ENCODE results near the gene CELF2.

Gene CELF2

DNA sequence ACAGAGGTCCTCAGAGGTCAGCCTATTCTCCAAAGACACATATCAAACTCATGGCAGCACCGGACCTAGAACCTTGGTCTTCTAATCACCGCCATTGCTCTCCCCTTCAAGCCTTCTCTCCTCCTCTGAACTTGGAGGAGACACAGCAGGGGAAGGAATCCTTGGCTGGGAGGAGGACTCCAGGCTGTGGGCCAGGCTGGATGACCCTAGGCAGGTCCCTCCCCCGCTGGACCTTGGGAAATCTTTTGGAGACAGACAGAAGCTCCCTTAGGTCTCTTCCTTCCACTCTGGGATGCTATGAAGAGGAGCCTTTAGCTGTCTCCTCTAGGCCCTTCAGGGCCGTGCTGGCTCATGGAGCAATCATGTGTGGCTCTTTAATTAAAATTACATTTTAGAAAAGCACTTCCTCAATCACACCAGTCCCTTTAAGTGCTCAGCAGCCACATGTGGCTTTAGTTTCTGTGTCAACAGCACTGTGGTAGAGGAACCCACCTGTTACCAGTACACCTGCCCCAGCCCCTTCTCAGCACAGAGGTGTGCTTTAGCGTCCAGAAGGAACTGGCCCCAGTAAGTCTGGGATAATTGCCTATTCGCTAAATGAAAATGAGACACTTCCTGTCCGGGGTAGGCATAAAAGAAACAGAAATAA lies 238.2 kb downstream of the CELF2 start:
- no peaks in the 10 kb centered on the region for H3K27me3 ChIP-seq (ENCODE audit: control insufficient read depth in 1 of 2, insufficient read depth in 2 of 2, low read length in 2 of 2)
- no peaks in the 10 kb centered on the region for H3K9me3 ChIP-seq (ENCODE audit: low read length)
- no peak overlapping the region for H3K9ac ChIP-seq (ENCODE audit: low read length)
- H3K27ac ChIP-seq (ENCODE audit: low read depth, low read length) = no peak overlapping the region
- H3K4me3 ChIP-seq (ENCODE audit: low read depth in 1 of 2, low read length in 2 of 2) = no peak overlapping the region
- peaks cover 7% of the 10 kb centered on the region for H3K4me1 ChIP-seq (ENCODE audit: insufficient read depth, low read length)
- peaks cover 26% of the 10 kb centered on the region for H3K36me3 ChIP-seq (ENCODE audit: insufficient read depth, low read length)

- no peaks in the 10 kb centered on the region for H3K27me3 ChIP-seq (ENCODE audit: control insufficient read depth in 1 of 2, insufficient read depth in 2 of 2, low read length in 2 of 2)
- H3K27ac ChIP-seq (ENCODE audit: low read depth, low read length) = no peak overlapping the region
- peaks cover 26% of the 10 kb centered on the region for H3K36me3 ChIP-seq (ENCODE audit: insufficient read depth, low read length)
- H3K4me1 ChIP-seq (ENCODE audit: insufficient read depth, low read length) = peaks cover 16% of the 10 kb centered on the region
- no peak overlapping the region for H3K4me3 ChIP-seq (ENCODE audit: low read depth in 1 of 2, low read length in 2 of 2)
- H3K9ac ChIP-seq (ENCODE audit: low read length) = no peak overlapping the region
- H3K9me3 ChIP-seq (ENCODE audit: low read length) = no peaks in the 10 kb centered on the region
Measured at GRCh38 chr10:11256896-11257295, 239.2 kb downstream of the CELF2 start.

DNA sequence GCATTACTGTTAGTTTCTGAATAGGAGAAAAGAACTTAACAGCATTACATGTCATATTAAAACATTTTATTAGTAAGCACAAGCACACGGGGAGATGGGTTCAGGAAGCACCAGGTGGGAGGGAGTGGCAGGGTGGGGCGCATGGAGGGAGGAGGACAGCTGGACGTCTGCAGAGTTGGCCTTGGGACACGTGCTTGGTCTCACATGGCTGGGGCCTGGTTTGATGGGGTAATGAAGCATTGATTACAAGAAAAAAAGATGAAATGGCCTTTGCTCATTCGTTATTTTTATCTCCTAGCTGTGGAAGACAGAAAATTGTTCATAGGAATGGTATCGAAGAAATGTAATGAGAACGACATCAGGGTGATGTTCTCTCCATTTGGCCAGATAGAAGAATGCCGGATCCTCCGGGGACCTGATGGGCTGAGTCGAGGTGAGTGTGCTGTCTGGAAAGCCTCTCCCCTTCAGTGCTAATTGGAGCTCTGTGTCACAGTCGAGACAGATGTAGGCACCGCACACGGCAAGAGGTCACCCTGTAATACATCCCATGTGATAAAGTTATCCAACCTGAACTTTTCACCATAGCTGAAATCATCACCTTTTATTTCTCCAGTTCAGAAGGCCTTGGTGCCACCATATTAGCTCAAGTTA lies 239.9 kb downstream of the CELF2 start:
- Histone ChIP-seq H3K4me1 (ENCODE audit: insufficient read depth, low read length) (peaks cover 21% of the 10 kb centered on the region), H3K27ac (ENCODE audit: low read depth, low read length) (no peak overlapping the region), H3K4me3 (ENCODE audit: low read depth in 1 of 2, low read length in 2 of 2) (no peak overlapping the region), H3K9ac (ENCODE audit: low read length) (no peak overlapping the region), H3K27me3 (ENCODE audit: control insufficient read depth in 1 of 2, insufficient read depth in 2 of 2, low read length in 2 of 2) (no peaks in the 10 kb centered on the region), H3K36me3 (ENCODE audit: insufficient read depth, low read length) (peaks cover 26% of the 10 kb centered on the region), H3K9me3 (ENCODE audit: low read length) (no peaks in the 10 kb centered on the region)

GRCh38 chr10:11260170-11260569 lies 242.5 kb downstream of the CELF2 start:
- Histone ChIP-seq H3K27ac (ENCODE audit: low read depth, low read length) (no peak overlapping the region), H3K4me1 (ENCODE audit: insufficient read depth, low read length) (peaks cover 21% of the 10 kb centered on the region), H3K27me3 (ENCODE audit: control insufficient read depth in 1 of 2, insufficient read depth in 2 of 2, low read length in 2 of 2) (no peaks in the 10 kb centered on the region), H3K4me3 (ENCODE audit: low read depth in 1 of 2, low read length in 2 of 2) (no peak overlapping the region), H3K9ac (ENCODE audit: low read length) (no peak overlapping the region), H3K36me3 (ENCODE audit: insufficient read depth, low read length) (peaks cover 27% of the 10 kb centered on the region), H3K9me3 (ENCODE audit: low read length) (no peaks in the 10 kb centered on the region)

GRCh38 chr10:11261143-11261542 lies 243.5 kb downstream of the CELF2 start:
- Histone ChIP-seq H3K4me3 (ENCODE audit: low read depth in 1 of 2, low read length in 2 of 2) (no peak overlapping the region), H3K27me3 (ENCODE audit: control insufficient read depth in 1 of 2, insufficient read depth in 2 of 2, low read length in 2 of 2) (no peaks in the 10 kb centered on the region), H3K9ac (ENCODE audit: low read length) (no peak overlapping the region), H3K36me3 (ENCODE audit: insufficient read depth, low read length) (peaks cover 27% of the 10 kb centered on the region), H3K27ac (ENCODE audit: low read depth, low read length) (no peak overlapping the region), H3K9me3 (ENCODE audit: low read length) (no peaks in the 10 kb centered on the region), H3K4me1 (ENCODE audit: insufficient read depth, low read length) (peaks cover 14% of the 10 kb centered on the region)

GRCh38 chr10:11261687-11262493 lies 244.2 kb downstream of the CELF2 start:
- no peak overlapping the region for H3K9ac ChIP-seq (ENCODE audit: low read length)
- peaks cover 14% of the 10 kb centered on the region for H3K4me1 ChIP-seq (ENCODE audit: insufficient read depth, low read length)
- no peak overlapping the region for H3K4me3 ChIP-seq (ENCODE audit: low read depth in 1 of 2, low read length in 2 of 2)
- peaks cover 27% of the 10 kb centered on the region for H3K36me3 ChIP-seq (ENCODE audit: insufficient read depth, low read length)
- no peak overlapping the region for H3K27ac ChIP-seq (ENCODE audit: low read depth, low read length)
- no peaks in the 10 kb centered on the region for H3K27me3 ChIP-seq (ENCODE audit: control insufficient read depth in 1 of 2, insufficient read depth in 2 of 2, low read length in 2 of 2)
- H3K9me3 ChIP-seq (ENCODE audit: low read length) = no peaks in the 10 kb centered on the region

DNA sequence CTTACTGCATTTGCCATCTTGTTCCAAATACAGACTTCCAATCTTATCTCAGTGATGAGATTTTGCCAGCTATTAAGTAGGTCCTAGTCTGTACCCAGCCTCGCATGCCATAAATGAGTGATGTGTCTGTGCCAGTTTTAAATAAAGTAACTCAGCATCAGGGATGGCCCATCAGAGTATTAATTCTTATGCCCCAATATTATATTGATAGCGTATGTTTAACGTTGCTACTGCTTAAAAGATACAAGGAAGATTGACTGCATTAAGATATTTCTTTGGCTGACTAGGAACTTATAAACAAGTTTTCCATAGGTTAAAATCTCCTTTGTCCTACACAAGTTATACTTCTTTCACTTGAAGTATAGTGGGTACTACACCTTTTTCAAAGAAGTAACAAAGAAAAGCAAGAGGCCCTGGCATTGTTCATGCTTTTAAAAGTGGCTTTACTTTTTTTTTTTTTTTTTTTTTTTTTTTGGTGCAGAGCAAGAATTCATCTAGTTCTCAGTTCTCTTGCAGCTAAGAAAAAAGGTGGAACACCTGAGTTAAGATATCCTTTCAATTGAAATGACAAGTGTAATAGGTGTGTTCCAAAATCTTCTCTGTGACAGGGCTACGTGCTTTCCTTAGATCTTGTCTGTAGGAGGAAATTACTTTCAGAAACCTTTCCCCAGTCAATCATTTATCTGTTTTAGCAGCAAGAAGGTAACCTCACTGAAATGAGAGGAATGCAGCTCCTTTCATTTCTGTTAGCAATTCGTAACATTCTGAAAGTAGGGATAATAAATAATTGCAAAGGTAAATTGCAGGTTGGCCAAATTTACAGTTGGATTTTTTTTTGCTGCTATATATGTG lies 245.0 kb downstream of the CELF2 start:
- no peak overlapping the region for H3K9ac ChIP-seq (ENCODE audit: low read length)
- peaks cover 14% of the 10 kb centered on the region for H3K4me1 ChIP-seq (ENCODE audit: insufficient read depth, low read length)
- no peaks in the 10 kb centered on the region for H3K9me3 ChIP-seq (ENCODE audit: low read length)
- H3K27ac ChIP-seq (ENCODE audit: low read depth, low read length) = no peak overlapping the region
- no peaks in the 10 kb centered on the region for H3K27me3 ChIP-seq (ENCODE audit: control insufficient read depth in 1 of 2, insufficient read depth in 2 of 2, low read length in 2 of 2)
- H3K4me3 ChIP-seq (ENCODE audit: low read depth in 1 of 2, low read length in 2 of 2) = no peak overlapping the region
- peaks cover 24% of the 10 kb centered on the region for H3K36me3 ChIP-seq (ENCODE audit: insufficient read depth, low read length)

DNA sequence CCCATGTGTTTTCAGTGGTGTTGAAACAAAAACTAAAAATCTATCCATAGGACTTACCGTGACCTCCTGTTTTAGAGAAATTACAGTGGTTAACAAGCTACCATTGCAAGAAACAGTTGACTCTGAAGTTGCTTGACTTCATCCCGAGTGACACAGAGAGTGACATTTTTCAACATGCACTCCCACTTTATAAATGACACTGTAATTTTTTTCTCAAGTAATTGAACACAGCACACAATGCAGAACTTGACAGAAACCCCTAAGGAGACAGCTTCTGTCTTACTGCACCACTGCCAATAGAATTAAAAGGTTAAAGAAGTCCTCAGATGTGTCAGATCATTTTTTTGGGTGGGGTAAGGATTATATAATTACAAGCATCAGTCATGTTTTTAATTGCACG lies 246.1 kb downstream of the CELF2 start:
- Histone ChIP-seq H3K4me3 (ENCODE audit: low read depth in 1 of 2, low read length in 2 of 2) (no peak overlapping the region), H3K36me3 (ENCODE audit: insufficient read depth, low read length) (peaks cover 13% of the 10 kb centered on the region), H3K27me3 (ENCODE audit: control insufficient read depth in 1 of 2, insufficient read depth in 2 of 2, low read length in 2 of 2) (no peaks in the 10 kb centered on the region), H3K4me1 (ENCODE audit: insufficient read depth, low read length) (peaks cover 14% of the 10 kb centered on the region), H3K9ac (ENCODE audit: low read length) (no peak overlapping the region), H3K27ac (ENCODE audit: low read depth, low read length) (no peak overlapping the region), H3K9me3 (ENCODE audit: low read length) (no peaks in the 10 kb centered on the region)

DNA sequence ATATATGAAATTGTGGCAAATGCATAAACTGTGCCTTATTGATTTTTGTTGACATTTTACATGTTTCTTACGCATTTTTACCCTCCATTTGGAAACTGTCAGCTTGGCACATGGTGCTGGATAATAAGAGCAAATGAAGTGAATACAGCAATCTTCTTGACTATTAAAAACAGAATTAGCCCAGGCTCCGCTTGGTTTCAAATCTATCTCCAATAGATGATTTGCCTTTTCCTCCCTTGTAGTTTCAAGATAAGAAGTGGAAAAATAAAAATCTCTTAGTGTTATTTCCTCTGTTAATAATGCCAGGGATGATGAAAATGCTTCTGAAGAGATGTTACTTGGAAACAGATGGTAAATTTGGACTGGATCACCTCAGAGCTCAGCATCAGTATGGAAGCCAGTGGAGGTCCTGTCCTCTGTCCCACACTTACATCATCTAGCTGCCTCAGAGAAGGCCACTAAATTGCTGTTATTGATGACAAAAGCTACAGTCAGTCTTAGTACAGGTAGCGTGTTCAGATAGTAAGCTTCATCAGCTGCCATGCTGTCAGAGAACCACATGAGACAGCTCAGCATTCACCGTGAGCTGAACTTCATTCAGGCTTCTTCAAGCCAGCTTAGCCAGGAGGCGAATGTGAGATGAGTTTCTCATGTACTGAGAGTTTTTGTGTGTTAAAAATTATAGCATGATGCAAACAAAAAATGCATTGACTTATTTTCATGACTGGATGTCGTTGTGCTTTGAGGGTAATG lies 246.8 kb downstream of the CELF2 start:
- Histone ChIP-seq H3K27ac (ENCODE audit: low read depth, low read length) (no peak overlapping the region), H3K4me3 (ENCODE audit: low read depth in 1 of 2, low read length in 2 of 2) (no peak overlapping the region), H3K36me3 (ENCODE audit: insufficient read depth, low read length) (peaks cover 10% of the 10 kb centered on the region), H3K9me3 (ENCODE audit: low read length) (no peaks in the 10 kb centered on the region), H3K27me3 (ENCODE audit: control insufficient read depth in 1 of 2, insufficient read depth in 2 of 2, low read length in 2 of 2) (no peaks in the 10 kb centered on the region), H3K4me1 (ENCODE audit: insufficient read depth, low read length) (peaks cover 14% of the 10 kb centered on the region), H3K9ac (ENCODE audit: low read length) (no peak overlapping the region)

DNA sequence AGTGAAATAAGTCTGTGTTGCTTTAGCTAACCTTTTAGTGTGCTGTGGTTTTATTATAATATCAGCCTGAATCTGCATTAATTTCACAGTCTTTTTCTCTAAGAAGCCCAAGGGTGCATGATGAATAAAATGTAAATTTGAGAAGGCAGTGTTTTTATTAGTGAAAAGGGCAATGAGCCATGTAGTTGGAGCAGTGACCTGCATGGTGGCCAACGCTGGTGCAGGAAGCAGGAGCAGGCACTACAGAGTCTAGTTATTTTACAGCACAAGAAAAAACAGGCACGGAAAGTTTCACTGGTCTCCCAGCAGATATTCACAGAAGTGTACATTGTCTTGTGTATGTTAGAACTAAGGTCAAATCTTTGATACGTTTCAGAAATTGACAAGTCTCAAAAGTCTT lies 247.8 kb downstream of the CELF2 start:
- peaks cover 18% of the 10 kb centered on the region for H3K4me1 ChIP-seq (ENCODE audit: insufficient read depth, low read length)
- H3K36me3 ChIP-seq (ENCODE audit: insufficient read depth, low read length) = peaks cover 5% of the 10 kb centered on the region
- no peaks in the 10 kb centered on the region for H3K27me3 ChIP-seq (ENCODE audit: control insufficient read depth in 1 of 2, insufficient read depth in 2 of 2, low read length in 2 of 2)
- no peaks in the 10 kb centered on the region for H3K9me3 ChIP-seq (ENCODE audit: low read length)
- no peak overlapping the region for H3K9ac ChIP-seq (ENCODE audit: low read length)
- no peak overlapping the region for H3K27ac ChIP-seq (ENCODE audit: low read depth, low read length)
- no peak overlapping the region for H3K4me3 ChIP-seq (ENCODE audit: low read depth in 1 of 2, low read length in 2 of 2)
